HG02798 (cell line): ENCODE results near the gene NT5C3A.
A peak's percentile ranks its signal among the peaks of the same experiment; 100 is the strongest.

Experiments
- ATAC-seq: cut with Tn5 transposase; IDR thresholded peaks from one replicate; pipeline ENCODE4 v1.9.1; 2021; ENCODE audit warnings: mild to moderate bottlenecking; ENCODE audit not compliant: unreplicated experiment, poor library complexity

NT5C3A gene

GRCh38 chr7:33076737-33077136, 14.2 kb upstream of the NT5C3A start:
- ATAC-seq = no peak

- no peak for ATAC-seq
These were observed 13.4 kb upstream of the NT5C3A start for GRCh38 chr7:33075818-33076518.

- no peak for ATAC-seq
These were observed 10.7 kb upstream of the NT5C3A start for GRCh38 chr7:33073243-33073642.

- ATAC-seq = no peak
These were observed 9.9 kb upstream of the NT5C3A start for GRCh38 chr7:33072471-33072870.

- ATAC-seq = no peak
These were observed 8.3 kb upstream of the NT5C3A start for GRCh38 chr7:33070831-33071230.

GRCh38 chr7:33070277-33070676, 7.7 kb upstream of the NT5C3A start:
- no peak for ATAC-seq

GRCh38 chr7:33067921-33068320, 5.3 kb upstream of the NT5C3A start:
- ATAC-seq = no peak

- ATAC-seq = no peak
These were observed 4.2 kb upstream of the NT5C3A start for GRCh38 chr7:33066771-33067170.

GRCh38 chr7:33065981-33066380, 3.4 kb upstream of the NT5C3A start:
- no peak for ATAC-seq

- peak; percentile 95 for ATAC-seq
These were observed 337 bp upstream of the NT5C3A start for GRCh38 chr7:33062782-33063443.

- no peak for ATAC-seq
These were observed 1.2 kb downstream of the NT5C3A start for GRCh38 chr7:33061282-33061937.

GRCh38 chr7:33059635-33060034, 2.9 kb downstream of the NT5C3A start:
- ATAC-seq = no peak

GRCh38 chr7:33055158-33055557, 7.4 kb downstream of the NT5C3A start:
- no peak for ATAC-seq

- no peak for ATAC-seq
These were observed 8.2 kb downstream of the NT5C3A start for GRCh38 chr7:33054261-33054964.

- no peak for ATAC-seq
These were observed 8.9 kb downstream of the NT5C3A start for GRCh38 chr7:33053721-33054120.

GRCh38 chr7:33050535-33051318, 11.8 kb downstream of the NT5C3A start:
- ATAC-seq = peak; percentile 62

- ATAC-seq = no peak
These were observed 13.9 kb downstream of the NT5C3A start for GRCh38 chr7:33048704-33049103.

GRCh38 chr7:33048257-33048656, 14.3 kb downstream of the NT5C3A start:
- ATAC-seq = no peak

GRCh38 chr7:33044986-33045385, 17.6 kb downstream of the NT5C3A start:
- peak; percentile 34 for ATAC-seq

GRCh38 chr7:33044401-33044718, 18.2 kb downstream of the NT5C3A start:
- ATAC-seq = no peak
